GM19035 (cell line): Measurements from ENCODE around the gene MAGI2.

Source experiments
- ATAC-seq: cut with Tn5 transposase; IDR thresholded peaks from one replicate; pipeline ENCODE4 v1.9.1; 2021; ENCODE audit not compliant: unreplicated experiment

MAGI2 gene

GRCh38 chr7:78073609-78074382, 1379.7 kb downstream of the MAGI2 start:
- ATAC-seq: no peak

GRCh38 chr7:78072201-78072590, 1381.3 kb downstream of the MAGI2 start:
- no peak for ATAC-seq

DNA sequence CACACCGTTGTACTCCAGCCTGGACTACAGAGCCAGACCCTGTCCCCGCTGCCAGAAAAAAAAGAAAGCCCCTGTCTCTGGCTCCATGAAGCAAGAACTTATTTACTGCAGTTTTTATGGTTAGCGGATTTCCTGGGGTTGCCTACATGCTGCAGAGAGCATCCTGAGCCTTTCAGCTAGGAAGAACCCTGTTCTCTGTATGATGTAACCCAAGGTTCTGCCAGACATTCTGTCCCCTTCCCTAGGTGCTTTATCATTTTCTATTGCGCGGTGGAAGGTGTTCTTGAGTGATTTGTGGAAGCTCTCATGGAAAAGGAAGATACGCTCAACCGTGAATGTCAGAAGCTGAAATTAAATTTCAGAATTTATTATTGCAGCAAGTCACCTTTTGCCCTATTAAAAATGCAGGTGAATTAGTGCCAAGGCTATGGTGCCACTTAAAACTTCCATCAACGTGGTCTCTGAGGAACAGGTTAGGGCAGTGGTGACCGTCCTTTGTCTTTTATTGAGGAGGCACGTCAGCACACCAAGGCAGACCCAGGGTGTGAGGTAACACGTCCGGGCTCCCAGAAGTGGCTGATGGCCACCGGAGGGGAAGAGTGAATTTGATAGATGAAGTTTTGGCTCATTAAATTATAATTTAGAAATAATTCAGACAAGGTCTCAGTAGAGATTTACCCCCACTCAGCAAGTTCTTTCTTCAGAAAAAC, 1381.8 kb downstream of the MAGI2 start:
- no peak for ATAC-seq

GRCh38 chr7:78066599-78066998, 1386.9 kb downstream of the MAGI2 start:
- no peak for ATAC-seq

DNA sequence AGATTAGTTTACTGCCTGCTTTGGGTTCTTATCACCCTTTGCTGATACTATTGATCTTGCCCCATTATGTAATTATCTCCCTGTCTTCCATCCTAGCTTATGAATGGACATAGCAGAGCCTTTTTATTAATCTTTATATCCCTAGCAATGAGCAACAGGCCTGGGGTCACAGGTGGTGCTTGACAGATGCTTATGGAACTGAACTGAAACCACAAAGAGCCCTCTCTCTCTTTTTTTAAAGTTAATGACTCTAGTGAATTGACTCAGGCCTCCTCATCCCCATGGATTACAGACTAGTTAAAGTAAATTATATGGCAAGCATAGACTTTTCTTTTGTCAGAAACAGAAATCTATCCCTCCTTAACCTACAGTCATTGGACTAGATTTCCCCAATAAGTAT, 1389.7 kb downstream of the MAGI2 start:
- no peak for ATAC-seq

- ATAC-seq: no peak
Observed at GRCh38 chr7:78062214-78062613, 1391.3 kb downstream of the MAGI2 start.

GRCh38 chr7:78057571-78057970, 1395.9 kb downstream of the MAGI2 start:
- ATAC-seq: no peak

DNA sequence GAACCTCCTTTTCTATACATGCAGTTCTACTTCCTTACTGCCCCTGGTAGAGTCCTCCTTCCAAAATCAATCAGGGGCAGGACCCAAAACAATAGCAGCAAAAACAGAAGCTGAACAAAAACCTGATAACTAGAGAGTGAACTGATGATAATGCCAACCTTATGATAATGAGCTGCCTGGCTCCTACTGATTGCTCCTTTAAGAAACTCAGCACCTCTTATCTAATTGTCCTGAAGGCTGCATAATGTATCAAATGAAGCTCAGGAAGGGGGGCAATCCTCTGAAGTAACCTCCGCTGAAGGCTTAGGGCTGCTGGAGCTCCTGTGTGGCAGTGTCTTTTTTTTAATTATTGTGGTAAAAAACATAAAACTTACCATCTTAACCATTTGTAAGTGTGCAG, 1397.9 kb downstream of the MAGI2 start:
- no peak for ATAC-seq

DNA sequence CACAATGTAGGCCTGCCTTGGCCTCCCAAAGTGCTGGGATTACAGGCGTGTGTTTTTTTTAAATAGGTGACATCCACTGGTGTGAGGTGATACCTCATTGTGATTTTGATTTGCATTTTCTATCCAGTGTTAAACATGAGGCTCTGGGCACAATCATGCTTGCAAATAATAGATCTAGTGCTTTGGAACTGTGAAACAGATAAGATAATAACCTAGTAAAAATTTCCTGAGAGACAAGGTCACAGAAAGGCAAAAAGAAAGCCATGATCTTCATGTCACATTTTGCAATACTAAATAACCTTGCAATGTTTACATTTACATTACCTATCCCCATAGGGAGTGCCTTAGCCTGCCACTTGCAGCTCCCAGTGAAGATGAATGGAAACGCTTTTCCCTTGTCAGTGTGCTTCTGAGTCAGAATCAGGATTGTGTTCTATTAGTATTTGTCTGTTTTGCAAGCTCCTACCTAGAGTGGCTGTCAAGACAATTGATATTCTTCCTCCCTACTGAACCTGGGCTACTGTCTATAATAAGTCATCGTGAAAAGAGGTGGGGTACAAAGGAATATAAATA, 1398.4 kb downstream of the MAGI2 start:
- no peak for ATAC-seq

GRCh38 chr7:78052112-78052511, 1401.4 kb downstream of the MAGI2 start:
- no peak for ATAC-seq

GRCh38 chr7:78047800-78048199, 1405.7 kb downstream of the MAGI2 start:
- ATAC-seq: no peak

DNA sequence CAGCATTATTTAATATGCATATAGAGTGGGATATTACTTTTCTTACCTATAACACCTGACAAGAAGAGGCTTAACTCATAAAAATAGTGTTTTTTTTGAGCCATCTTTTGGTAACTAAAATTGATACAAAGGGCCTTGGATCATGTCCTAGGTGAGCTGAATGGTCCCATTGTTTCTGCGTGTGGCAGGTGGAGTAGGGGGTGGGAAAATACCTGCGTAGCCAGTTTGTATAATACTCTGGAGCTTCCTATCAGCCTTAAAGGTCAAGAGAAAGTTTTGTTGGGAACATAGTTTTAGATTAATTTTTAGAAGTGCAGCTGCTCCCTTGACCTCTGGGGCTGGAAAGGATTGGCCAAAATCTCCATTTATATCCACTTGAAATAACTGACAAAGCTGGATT, 1410.3 kb downstream of the MAGI2 start:
- ATAC-seq: no peak

GRCh38 chr7:78041423-78041822, 1412.0 kb downstream of the MAGI2 start:
- ATAC-seq: no peak

DNA sequence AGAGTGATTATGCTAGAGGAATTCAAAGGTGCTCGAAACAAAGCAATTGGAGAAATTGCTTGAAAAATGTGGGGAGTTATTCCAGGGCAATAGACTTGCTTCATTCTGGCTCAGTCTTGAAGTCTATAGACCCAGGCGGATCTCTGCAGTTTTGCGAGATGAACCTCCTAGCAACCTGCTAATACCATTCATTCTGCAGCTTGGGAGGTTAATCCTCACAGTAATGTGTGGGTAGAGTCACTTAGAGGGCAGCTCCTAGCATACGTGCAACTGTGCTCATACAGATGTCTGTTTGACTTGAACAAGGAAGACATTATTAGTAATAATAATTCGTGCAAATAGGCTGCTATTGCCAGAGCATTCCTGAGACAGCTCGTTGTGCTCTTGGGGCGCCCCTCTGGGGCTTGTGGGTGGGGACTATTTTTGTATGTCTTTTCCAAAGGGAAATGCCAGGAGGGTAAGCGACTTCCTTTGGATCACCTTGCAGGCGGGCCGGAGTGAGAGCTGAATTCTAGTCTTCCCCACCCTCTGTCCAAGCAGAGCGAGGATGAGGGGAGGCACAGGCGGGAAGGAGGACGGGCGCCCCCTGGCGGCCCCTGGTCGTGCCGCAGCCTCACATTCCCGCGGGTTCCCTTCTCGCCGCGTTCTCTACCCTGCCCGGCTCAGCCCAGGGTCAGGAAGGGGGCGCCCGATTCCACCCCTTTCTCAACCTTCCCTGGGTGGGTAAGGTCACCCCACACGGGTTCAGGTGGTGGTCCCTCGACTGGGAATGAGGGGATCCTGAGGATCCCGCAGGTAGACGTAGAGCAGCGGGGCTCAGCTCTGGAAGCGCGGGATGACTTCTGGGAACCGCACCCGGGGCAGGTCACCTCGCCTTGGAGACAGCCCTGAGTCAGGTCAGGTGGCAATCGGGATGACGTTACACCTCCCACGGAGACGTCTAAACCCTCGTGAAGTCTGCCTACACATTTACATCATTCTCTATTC, 1413.4 kb downstream of the MAGI2 start:
- ATAC-seq: peak; percentile 95

DNA sequence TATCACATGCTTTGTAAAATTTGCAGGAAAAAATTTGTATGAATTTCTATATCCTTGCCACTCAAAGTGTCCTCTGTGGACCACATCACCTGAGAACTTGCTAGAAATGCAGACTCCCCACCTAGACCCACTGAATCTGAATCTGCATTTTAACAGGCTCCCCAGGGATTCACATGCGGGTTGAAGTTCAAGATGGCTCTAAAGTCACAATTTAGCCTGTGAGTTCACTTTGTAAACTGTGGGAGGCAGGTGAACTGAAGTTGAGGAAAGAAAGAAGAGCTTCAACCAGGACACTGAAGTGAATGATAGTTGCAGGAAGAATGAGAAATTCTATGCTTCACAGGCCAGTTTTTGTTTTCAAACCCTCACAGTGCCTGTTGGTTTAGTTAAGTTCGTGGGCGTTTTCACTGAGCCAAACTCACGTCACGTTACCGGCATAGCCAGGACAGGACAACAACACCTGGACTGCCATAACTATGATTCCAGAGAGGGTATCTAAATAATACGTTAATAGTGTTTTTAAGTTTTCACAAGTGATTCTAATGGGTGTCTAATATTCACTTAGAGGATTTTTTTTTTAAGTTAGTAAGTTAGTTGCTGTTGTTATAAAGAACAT, 1414.9 kb downstream of the MAGI2 start:
- ATAC-seq: no peak

- ATAC-seq: no peak
Observed at GRCh38 chr7:78037603-78038002, 1415.9 kb downstream of the MAGI2 start.

DNA sequence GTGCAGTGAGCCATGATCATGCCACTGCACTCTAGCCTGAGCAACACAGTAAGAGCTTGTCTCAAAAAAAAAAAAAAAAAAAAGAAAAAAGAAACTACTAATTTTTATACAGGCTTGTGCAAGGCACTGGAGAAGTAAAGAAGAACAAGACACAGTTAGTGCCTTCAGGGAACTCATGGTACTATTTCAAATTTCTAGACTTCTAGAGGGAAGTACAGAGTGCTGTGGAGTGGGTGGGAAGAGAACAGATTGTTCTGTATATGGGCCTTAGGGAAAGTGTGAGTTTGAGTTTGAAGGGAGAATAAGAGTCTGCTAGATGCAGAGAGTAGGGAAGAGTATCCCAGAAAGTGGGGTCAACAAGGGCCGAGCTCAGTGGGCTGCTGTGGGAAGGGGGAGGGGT, 1420.1 kb downstream of the MAGI2 start:
- ATAC-seq: no peak

- ATAC-seq: no peak
Observed at GRCh38 chr7:78026492-78026891, 1427.0 kb downstream of the MAGI2 start.

- ATAC-seq: no peak
Observed at GRCh38 chr7:78024591-78024990, 1428.9 kb downstream of the MAGI2 start.

DNA sequence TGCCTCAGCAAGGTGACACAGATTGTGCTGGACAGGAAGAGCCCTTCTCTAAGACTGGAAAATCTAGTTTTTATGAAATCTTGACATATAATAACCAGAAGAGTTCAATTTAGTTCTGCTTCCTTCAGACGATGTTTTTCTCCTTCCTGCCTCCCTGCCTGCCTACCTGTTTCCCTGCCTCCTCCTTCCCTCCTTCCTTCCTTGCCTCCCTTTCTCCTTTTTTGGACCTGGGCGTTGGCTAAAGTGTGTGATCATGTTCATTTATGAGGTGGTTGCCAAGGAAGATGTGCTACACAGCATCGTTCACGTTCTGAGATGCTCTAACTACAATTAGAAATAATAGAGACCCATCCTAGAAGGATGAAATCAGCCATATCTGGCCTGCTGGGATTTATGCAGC, 1430.3 kb downstream of the MAGI2 start:
- ATAC-seq: no peak

- ATAC-seq: no peak
Observed at GRCh38 chr7:78022165-78022564, 1431.3 kb downstream of the MAGI2 start.
